Measurements from ENCODE around the gene RNH1. TPM values are rescaled to one million over a fixed set of nuclear protein-coding genes. Genes with fewer than 3 reads are reported as not detected.
A peak's percentile ranks its signal among the peaks of the same experiment; 100 is the strongest.

The RNH1 gene
- polyA plus RNA-seq, 1 of the 3 experiments (the other 2 are of a cell fraction): 147 TPM

DNA sequence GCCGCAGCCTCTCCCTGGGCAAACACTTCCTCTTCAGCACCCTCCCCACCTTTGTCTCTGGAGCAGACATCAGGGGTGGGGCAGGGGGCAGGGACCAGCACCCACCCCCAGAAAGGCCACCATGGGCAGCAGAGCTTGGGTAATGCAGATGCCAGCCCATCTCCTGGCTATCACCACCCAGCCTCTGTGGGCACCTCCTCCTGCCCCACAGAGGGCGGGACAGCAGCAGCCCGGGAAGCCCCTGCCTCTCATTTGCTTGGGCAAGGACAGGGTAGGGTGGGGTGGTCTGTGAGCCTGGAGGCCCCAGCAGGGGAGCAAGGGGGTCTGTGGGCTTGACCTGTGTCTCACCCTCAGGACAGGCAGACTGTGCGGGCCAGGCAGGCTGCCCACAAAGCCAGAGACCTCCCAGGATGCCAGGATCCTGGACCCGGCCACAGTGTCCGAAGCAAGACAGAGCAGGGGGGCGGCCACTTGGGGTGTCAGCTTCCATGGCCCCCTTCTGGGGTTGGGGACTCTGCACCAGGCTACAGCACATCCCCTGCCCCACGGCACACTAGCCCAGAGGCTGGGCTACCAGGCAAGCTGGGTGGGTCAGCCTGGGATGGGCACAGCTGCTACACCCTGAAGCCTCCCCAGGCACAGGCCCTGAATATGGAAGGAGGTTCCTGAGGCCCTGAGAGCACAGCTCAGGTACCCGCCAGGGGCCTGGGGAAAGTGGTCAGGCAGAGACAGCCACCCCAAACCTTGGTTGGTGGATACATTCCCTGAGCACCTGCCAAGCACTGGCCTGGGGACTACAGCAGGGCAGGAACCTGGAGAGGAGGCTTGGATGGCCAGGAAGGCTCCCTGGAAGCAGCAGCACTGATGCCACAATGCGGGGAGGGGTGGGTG is 4.5 kb downstream of the RNH1 start:
- 93% methylated on average over 3 of the region's 10 CpGs for WGBS (ENCODE audit: low lambda C conversion rate)
- TF ChIP-seq, protein P1, sequence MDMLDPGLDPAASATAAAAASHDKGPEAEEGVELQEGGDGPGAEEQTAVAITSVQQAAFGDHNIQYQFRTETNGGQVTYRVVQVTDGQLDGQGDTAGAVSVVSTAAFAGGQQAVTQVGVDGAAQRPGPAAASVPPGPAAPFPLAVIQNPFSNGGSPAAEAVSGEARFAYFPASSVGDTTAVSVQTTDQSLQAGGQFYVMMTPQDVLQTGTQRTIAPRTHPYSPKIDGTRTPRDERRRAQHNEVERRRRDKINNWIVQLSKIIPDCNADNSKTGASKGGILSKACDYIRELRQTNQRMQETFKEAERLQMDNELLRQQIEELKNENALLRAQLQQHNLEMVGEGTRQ (IDR thresholded peaks at IDR 0.05; ENCODE audit: borderline replicate concordance, low read depth, low read length): no peak
- TF ChIP-seq, protein P2, sequence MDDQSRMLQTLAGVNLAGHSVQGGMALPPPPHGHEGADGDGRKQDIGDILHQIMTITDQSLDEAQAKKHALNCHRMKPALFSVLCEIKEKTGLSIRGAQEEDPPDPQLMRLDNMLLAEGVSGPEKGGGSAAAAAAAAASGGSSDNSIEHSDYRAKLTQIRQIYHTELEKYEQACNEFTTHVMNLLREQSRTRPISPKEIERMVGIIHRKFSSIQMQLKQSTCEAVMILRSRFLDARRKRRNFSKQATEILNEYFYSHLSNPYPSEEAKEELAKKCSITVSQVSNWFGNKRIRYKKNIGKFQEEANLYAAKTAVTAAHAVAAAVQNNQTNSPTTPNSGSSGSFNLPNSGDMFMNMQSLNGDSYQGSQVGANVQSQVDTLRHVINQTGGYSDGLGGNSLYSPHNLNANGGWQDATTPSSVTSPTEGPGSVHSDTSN (IDR thresholded peaks at IDR 0.05): no peak
- TF ChIP-seq MEF2A (IDR thresholded peaks at IDR 0.05; ENCODE audit: borderline replicate concordance, low read depth): no peak
- POLR2A ChIA-PET: interaction anchor here (0.6 to 1.1 kb wide), 2 partner anchors 10 to 12 kb away, joined by 3 read pairs; no protein-coding TSS in a partner anchor

DNA sequence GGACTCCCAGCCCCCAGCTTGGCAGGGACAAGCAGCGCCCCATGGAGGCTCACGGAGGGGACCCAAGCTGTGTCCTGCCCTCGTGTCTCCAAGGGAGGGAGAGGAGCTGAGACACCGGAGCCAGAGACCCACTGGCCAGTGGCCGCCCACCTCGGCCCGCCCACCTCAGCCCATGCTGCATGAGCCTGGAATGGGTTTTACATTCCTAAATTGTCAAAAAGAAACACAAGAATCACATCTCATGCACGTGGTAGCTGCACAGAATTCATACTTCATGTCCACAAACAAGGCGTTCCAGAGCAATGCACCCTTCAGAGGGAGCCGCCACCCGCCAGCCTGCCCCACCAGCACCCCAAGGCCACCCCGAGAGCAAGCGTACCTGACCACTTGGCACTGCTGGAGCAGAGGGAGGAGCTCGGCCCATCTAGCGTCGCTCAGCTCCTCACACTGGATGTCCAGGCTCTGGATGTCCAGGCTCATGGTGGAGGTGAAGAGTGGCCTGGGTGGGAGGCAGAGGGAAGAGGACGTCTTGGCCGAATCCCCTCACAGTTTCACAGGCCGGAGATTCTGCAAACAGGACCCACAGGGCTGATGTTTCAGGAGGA is 5.3 kb downstream of the RNH1 start:
- Histone ChIP-seq H3K27ac (ENCODE audit: low read depth in 2 of 2, low read length in 1 of 2) (no peak overlapping the region), H3K4me2 (no peak overlapping the region), H2AFZ (ENCODE audit: low read depth) (no peak overlapping the region), H3K4me1 (ENCODE audit: control insufficient read depth in 1 of 2, insufficient read depth in 2 of 2, low read depth in 1 of 2, low read length in 1 of 2) (peaks cover 5 to 7% of the 10 kb centered on the region in 2 experiments; a peak in 2 of 4 replicates), H3K4me3 (ENCODE audit: low read depth in 2 of 2, low read length in 1 of 2) (no peak overlapping the region), H3K9me2 (no peaks in the 10 kb centered on the region), H3K9me3 (no peaks in the 10 kb centered on the region), H3K27me3 (ENCODE audit: insufficient read depth) (no peaks in the 10 kb centered on the region), H3K36me3 (replicated peaks in 1 of 2; ENCODE audit: control insufficient read depth in 1 of 2, insufficient read depth in 2 of 2, low read length in 1 of 2) (peaks cover 12 to 57% of the 10 kb centered on the region in 2 experiments), H3K79me2 (ENCODE audit: insufficient read depth) (peaks cover 41% of the 10 kb centered on the region), H4K20me1 (ENCODE audit: insufficient read depth) (0 out of 2 replicates have a peak, but pooled peaks cover 7% of the 10 kb centered on the region), H3K9ac (no peak overlapping the region), H3F3A (replicated peaks; ENCODE audit: insufficient read depth) (peaks cover 4% of the 10 kb centered on the region)
- DNase-seq: no peak
- POLR2A ChIA-PET: interaction anchor here (0.6 to 1.1 kb wide), 2 partner anchors 10 to 12 kb away, joined by 3 read pairs; no protein-coding TSS in a partner anchor
- TF ChIP-seq EZH2phosphoT487 (IDR thresholded peaks at IDR 0.05; ENCODE audit: borderline replicate concordance, low read depth) (no peak), SIN3A (IDR thresholded peaks at IDR 0.05; ENCODE audit: borderline replicate concordance, low read depth, low read length) (no peak), TEAD4 (IDR thresholded peaks at IDR 0.05; ENCODE audit: borderline replicate concordance, insufficient read depth) (no peak)
- TF ChIP-seq, protein P3, sequence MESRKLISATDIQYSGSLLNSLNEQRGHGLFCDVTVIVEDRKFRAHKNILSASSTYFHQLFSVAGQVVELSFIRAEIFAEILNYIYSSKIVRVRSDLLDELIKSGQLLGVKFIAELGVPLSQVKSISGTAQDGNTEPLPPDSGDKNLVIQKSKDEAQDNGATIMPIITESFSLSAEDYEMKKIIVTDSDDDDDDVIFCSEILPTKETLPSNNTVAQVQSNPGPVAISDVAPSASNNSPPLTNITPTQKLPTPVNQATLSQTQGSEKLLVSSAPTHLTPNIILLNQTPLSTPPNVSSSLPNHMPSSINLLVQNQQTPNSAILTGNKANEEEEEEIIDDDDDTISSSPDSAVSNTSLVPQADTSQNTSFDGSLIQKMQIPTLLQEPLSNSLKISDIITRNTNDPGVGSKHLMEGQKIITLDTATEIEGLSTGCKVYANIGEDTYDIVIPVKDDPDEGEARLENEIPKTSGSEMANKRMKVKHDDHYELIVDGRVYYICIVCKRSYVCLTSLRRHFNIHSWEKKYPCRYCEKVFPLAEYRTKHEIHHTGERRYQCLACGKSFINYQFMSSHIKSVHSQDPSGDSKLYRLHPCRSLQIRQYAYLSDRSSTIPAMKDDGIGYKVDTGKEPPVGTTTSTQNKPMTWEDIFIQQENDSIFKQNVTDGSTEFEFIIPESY (IDR thresholded peaks at IDR 0.05; ENCODE audit: borderline replicate concordance, low read depth): no peak
- 96% methylated on average over 11 of the region's 19 CpGs for WGBS (ENCODE audit: low lambda C conversion rate)
- CTCF ChIA-PET: interaction anchor here (1.5 kb wide), 1 partner anchor 53 kb away, joined by 4 read pairs; no protein-coding TSS in a partner anchor

More for the DNA sequence above, 4.5 kb downstream of the RNH1 start:
- no peak overlapping the region for H3K4me3 ChIP-seq (ENCODE audit: low read depth in 2 of 2, low read length in 1 of 2)
- peaks cover 43% of the 10 kb centered on the region for H3K79me2 ChIP-seq (ENCODE audit: insufficient read depth)
- peaks cover 12 to 49% of the 10 kb centered on the region in 2 experiments for H3K36me3 ChIP-seq (replicated peaks in 1 of 2; ENCODE audit: control insufficient read depth in 1 of 2, insufficient read depth in 2 of 2, low read length in 1 of 2)
- DNase-seq: peak; percentile 28
- H2AFZ ChIP-seq (ENCODE audit: low read depth): no peak overlapping the region
- H3K27me3 ChIP-seq (ENCODE audit: insufficient read depth): no peaks in the 10 kb centered on the region
- peaks cover 5 to 7% of the 10 kb centered on the region in 2 experiments; a peak in 2 of 4 replicates for H3K4me1 ChIP-seq (ENCODE audit: control insufficient read depth in 1 of 2, insufficient read depth in 2 of 2, low read depth in 1 of 2, low read length in 1 of 2)
- H3K9me3 ChIP-seq: no peaks in the 10 kb centered on the region
- no peak overlapping the region for H3K9ac ChIP-seq
- H3F3A ChIP-seq (replicated peaks; ENCODE audit: insufficient read depth): peaks cover 4% of the 10 kb centered on the region
- CTCF ChIA-PET: interaction anchor here (1.5 kb wide), 1 partner anchor 52 kb away, joined by 4 read pairs; no protein-coding TSS in a partner anchor
- no peaks in the 10 kb centered on the region for H3K9me2 ChIP-seq
- no peak overlapping the region; a peak in 1 of 4 replicates for H3K27ac ChIP-seq (ENCODE audit: low read depth in 2 of 2, low read length in 1 of 2)
- no peak overlapping the region for H3K4me2 ChIP-seq
- H4K20me1 ChIP-seq (ENCODE audit: insufficient read depth): 0 out of 2 replicates have a peak, but pooled peaks cover 7% of the 10 kb centered on the region

Data from SK-N-SH (cell line).